Measurements from ENCODE around the gene MYO7A. TPM values are rescaled to one million over a fixed set of nuclear protein-coding genes. Genes with fewer than 3 reads are reported as not detected.

MYO7A gene
- total RNA-seq, 1 experiment from 2014 or later, result 2.5 TPM

GRCh38 chr11:77083566-77084245, 44.3 kb upstream of the MYO7A start:
- Mint-ChIP-seq H3K4me3 (no peak overlapping the region), H3K27ac (peak overlapping the region; percentile 58), H3K9me3 (peaks cover 13% of the 10 kb centered on the region), H3K4me1 (peaks cover 6% of the 10 kb centered on the region; the same call in 1 of the 2 replicates), H3K27me3 (ENCODE audit: low read depth) (no peaks in the 10 kb centered on the region), H3K36me3 (no peaks in the 10 kb centered on the region)
- CTCF ChIA-PET, result interaction anchor here (0.9 to 2.2 kb wide), 3 partner anchors 8 to 21 kb away, joined by 3 to 48 read pairs (median 3); partner anchors contain the start of gene CAPN5
- POLR2A ChIA-PET, result no interaction called here
- no peak for ATAC-seq
- no peak for TF ChIP-seq FOXP4 (CRISPR knock-in tag; IDR thresholded peaks at IDR 0.05)
- no peak for TF ChIP-seq ARID4B (CRISPR knock-in tag; IDR thresholded peaks at IDR 0.05; ENCODE audit: borderline replicate concordance)
- TF ChIP-seq SP1 (CRISPR knock-in tag; conservative IDR thresholded peaks at IDR 0.05), result no peak
- no peak for TF ChIP-seq USF2 (CRISPR knock-in tag; IDR thresholded peaks at IDR 0.05)
- no peak for TF ChIP-seq SMAD4 (CRISPR knock-in tag; IDR thresholded peaks at IDR 0.05)
- no peak for TF ChIP-seq ZNF416 (CRISPR knock-in tag; IDR thresholded peaks at IDR 0.05)
- TF ChIP-seq ZNF281 (CRISPR knock-in tag; IDR thresholded peaks at IDR 0.05), result no peak
- no peak for TF ChIP-seq ZNF671 (CRISPR knock-in tag; IDR thresholded peaks at IDR 0.05)
- TF ChIP-seq NR2C2 (CRISPR knock-in tag; IDR thresholded peaks at IDR 0.05), result no peak
- no peak for TF ChIP-seq IRF1 (CRISPR knock-in tag; IDR thresholded peaks at IDR 0.05)
- TF ChIP-seq ERG (CRISPR knock-in tag; IDR thresholded peaks at IDR 0.05), result no peak
- no peak for TF ChIP-seq NFYB (CRISPR knock-in tag; conservative IDR thresholded peaks at IDR 0.05; ENCODE audit: low read depth)
- no peak for TF ChIP-seq ATF2 (CRISPR knock-in tag; IDR thresholded peaks at IDR 0.05; ENCODE audit: borderline replicate concordance, low read depth)
- TF ChIP-seq ZNF138 (CRISPR knock-in tag; conservative IDR thresholded peaks at IDR 0.05), result no peak
- no peak for TF ChIP-seq ZMAT4 (CRISPR knock-in tag; IDR thresholded peaks at IDR 0.05)
- no peak for TF ChIP-seq ZNF317 (CRISPR knock-in tag; IDR thresholded peaks at IDR 0.05; ENCODE audit: borderline replicate concordance, low read depth)
- TF ChIP-seq FOXK1 (CRISPR knock-in tag; IDR thresholded peaks at IDR 0.05), result no peak
- no peak for DNase-seq (ENCODE audit: low spot score)
